Testis (tissue), 3 donors: ENCODE results near the gene YBX2. TPM values are rescaled to one million over a fixed set of nuclear protein-coding genes. Genes with fewer than 3 reads are reported as not detected.
"Not testable (repeated sequence)": the region's sequence is repeated elsewhere in the genome, so short reads cannot be mapped to it uniquely, and the experiment has no call there.

ENCODE experiments used
- DNase-seq: peaks from one replicate; pipeline ENCODE4 v3.0.0-alpha.2; 2019
- H3K27ac ChIP-seq, 2 donors: fragments of 200-600 bp; sonication (generic); one replicate each; pipeline ENCODE4 v1.5.1; 2019
- H3K27me3 ChIP-seq: fragments of 200-600 bp; sonication (generic); one replicate; pipeline ENCODE4 v1.5.1; 2019
- H3K36me3 ChIP-seq: fragments of 200-600 bp; sonication (generic); one replicate; pipeline ENCODE4 v1.5.1; 2017; ENCODE audit warnings: low read depth; ENCODE audit errors: missing control alignments
- H3K4me1 ChIP-seq: fragments of 200-600 bp; sonication (generic); one replicate; pipeline ENCODE4 v1.5.1; 2019
- H3K4me3 ChIP-seq, 2 donors: fragments of 200-600 bp; sonication (generic); one replicate each; pipeline ENCODE4 v1.5.1; 2017 to 2019
- H3K9me3 ChIP-seq: fragments of 200-600 bp; sonication (generic); one replicate; pipeline ENCODE4 v1.5.1; 2017
- POLR2A ChIP-seq: fragments of 450-650 bp; IDR thresholded peaks from one replicate; pipeline ENCODE4 v1.6.1; 2017; ENCODE audit warnings: antibody characterized with exemption, mild to moderate bottlenecking, moderate library complexity
- WGBS, 2 donors: methylation state at CpG; one replicate each; pipeline ENCODE4 v1.1.5; 2018; 5-methylcytosine and 5-hydroxymethylcytosine counted together
- intact Hi-C: fragments of 100-400 bp; cut with DNase I; formaldehyde crosslinking; loops from one replicate; pipeline ENCODE4 v1.15.1; 2023; ENCODE audit warnings: low total_unique reads
- polyA plus RNA-seq: library from polyadenylated mRNA; stranded (reverse); fragments of 350-450 nt; fragmentation: Illumina TruSeq; extraction: RNeasy Lipid Tissue Mini Kit (QIAGEN cat#74804); gene quantifications from one replicate; pipeline ENCODE4 v1.2.3, GENCODE V29; 2014; ENCODE audit warnings: low read depth, low replicate concordance; ENCODE audit not compliant: insufficient read depth
- total RNA-seq, 2 donors: library from RNA; depleted of rRNA; stranded (reverse); fragments of >200 nt; gene quantifications; one replicate each; pipeline ENCODE4 v1.2.3, GENCODE V29; 2016
- TF ChIP-seq, protein P1 (sequence below), 3 experiments: fragments of 450-650 bp in 2 of 3; fragments of 200-600 bp in 1 of 3; sonication (generic) in 1 of 3; IDR thresholded peaks; one replicate each; pipeline ENCODE4 v1.5.1; 2016 to 2019; ENCODE audit warnings: antibody characterized with exemption in 3 of 3, mild to moderate bottlenecking in 2 of 3, moderate library complexity in 1 of 3

The YBX2 gene
- total and polyA plus RNA-seq, 3 donors from 2014 or later = 276 to 1,120 (median 549) TPM

DNA sequence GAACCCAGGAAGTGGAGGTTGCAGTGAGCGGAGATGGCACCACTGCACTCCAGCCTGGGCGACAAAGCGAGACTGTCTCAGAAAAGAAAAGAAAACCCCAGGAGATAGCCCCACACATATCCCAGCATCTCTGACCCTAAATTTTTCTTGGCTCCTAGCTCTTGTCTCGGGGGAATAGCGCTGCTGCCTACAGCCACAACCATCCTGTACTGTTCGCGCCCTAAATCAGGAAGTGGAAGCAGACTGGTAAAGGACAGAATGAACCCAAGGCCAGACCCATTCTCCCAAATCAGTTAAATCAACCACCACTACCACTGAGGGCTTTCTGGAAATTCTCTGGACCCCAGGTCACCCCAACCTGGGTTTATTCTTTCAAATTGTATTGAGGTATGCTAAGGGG, 44.6 kb downstream of the YBX2 start:
- H3K4me3 ChIP-seq = no peak overlapping the region
- intact Hi-C loops = no loop called here
- TF ChIP-seq, protein P1, sequence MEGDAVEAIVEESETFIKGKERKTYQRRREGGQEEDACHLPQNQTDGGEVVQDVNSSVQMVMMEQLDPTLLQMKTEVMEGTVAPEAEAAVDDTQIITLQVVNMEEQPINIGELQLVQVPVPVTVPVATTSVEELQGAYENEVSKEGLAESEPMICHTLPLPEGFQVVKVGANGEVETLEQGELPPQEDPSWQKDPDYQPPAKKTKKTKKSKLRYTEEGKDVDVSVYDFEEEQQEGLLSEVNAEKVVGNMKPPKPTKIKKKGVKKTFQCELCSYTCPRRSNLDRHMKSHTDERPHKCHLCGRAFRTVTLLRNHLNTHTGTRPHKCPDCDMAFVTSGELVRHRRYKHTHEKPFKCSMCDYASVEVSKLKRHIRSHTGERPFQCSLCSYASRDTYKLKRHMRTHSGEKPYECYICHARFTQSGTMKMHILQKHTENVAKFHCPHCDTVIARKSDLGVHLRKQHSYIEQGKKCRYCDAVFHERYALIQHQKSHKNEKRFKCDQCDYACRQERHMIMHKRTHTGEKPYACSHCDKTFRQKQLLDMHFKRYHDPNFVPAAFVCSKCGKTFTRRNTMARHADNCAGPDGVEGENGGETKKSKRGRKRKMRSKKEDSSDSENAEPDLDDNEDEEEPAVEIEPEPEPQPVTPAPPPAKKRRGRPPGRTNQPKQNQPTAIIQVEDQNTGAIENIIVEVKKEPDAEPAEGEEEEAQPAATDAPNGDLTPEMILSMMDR (IDR thresholded peaks at IDR 0.05) = no peak
- no peak for TF ChIP-seq POLR2A
- no peak overlapping the region for H3K27ac ChIP-seq
- no peaks in the 10 kb centered on the region for H3K27me3 ChIP-seq
- H3K9me3 ChIP-seq = no peaks in the 10 kb centered on the region
- no peak for DNase-seq
- WGBS, 2 donors = 73 to 84% methylated on average over 7 of the region's 7 CpGs
- H3K36me3 ChIP-seq = no peaks in the 10 kb centered on the region
- H3K4me1 ChIP-seq = peaks cover 26% of the 10 kb centered on the region

DNA sequence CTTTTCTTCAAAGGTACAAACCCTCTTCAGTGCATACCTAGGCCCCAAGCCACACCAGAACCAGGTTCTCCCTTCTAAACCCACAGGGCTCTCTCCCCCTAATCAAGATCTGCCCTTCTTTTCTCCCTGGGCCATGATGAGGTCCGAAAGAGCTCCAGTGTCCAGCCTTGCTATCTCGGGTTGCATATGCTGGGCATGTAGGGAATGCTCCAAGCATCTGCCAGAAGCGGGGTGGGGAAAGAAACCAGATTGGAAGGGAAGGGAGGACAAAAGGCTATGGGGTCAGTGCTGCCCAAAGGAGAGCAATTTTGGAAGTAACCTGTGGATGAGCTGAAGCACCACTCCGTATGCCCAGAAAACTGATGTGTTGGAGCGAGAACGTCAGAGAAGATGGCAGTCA, 45.2 kb downstream of the YBX2 start:
- Histone ChIP-seq H3K4me1 (peaks cover 26% of the 10 kb centered on the region), H3K36me3 (no peaks in the 10 kb centered on the region), H3K27me3 (no peaks in the 10 kb centered on the region), H3K9me3 (no peaks in the 10 kb centered on the region), H3K4me3 (no peak overlapping the region), H3K27ac (no peak overlapping the region)
- no peak for TF ChIP-seq POLR2A
- TF ChIP-seq, protein P1 (IDR thresholded peaks at IDR 0.05) = no peak
- DNase-seq = no peak
- intact Hi-C loops = no loop called here
- 80 to 81% methylated on average over 6 of the region's 6 CpGs for WGBS, 2 donors

DNA sequence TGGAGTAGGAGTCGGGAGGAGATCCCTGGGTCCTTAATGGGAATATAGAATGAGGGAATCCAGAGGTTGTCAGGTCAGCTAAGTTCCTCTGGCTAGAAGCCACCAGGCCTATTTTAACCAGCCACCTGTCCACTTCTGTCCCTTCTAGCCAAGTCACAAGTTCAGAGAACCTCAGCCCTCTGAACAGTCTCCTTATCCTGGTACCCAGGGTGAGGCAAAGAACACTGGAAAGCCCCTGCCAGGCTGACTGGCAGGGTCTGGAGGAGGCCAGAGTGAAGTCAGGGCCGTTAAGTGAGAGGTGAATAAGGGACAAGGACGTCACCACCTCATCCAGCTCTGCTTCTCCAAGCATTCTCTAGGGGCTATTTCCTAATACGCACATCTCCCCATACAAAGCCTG, 45.6 kb downstream of the YBX2 start:
- 57 to 67% methylated on average over 4 of the region's 4 CpGs for WGBS, 2 donors
- intact Hi-C loops = no loop called here

DNA sequence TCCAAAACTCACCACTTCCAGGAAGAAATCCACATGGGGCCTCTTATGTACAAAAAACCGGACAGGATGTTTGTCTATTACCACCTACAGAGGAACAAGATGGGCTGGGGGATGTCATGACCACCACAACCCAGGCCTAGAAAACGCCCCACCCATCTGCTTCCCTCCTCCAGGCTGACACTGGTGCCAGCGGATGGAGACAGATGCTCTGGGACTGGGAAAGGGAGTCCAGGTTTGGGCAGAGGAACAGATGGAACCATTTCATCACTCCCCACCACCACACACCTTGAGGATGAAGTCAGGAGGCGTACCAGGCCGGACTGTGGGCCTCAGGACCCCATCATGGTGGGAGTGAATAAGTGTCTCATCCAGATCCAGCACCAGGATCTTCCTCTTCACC, 47.7 kb downstream of the YBX2 start:
- no peak for DNase-seq
- intact Hi-C loops = no loop called here
- H3K36me3 ChIP-seq = no peaks in the 10 kb centered on the region
- WGBS, 2 donors = 82 to 93% methylated on average over 5 of the region's 5 CpGs
- H3K4me3 ChIP-seq = no peak overlapping the region
- peaks cover 19% of the 10 kb centered on the region for H3K4me1 ChIP-seq
- H3K27ac ChIP-seq = no peak overlapping the region
- TF ChIP-seq, protein P1 (IDR thresholded peaks at IDR 0.05) = no peak
- TF ChIP-seq POLR2A = no peak
- no peaks in the 10 kb centered on the region for H3K9me3 ChIP-seq
- H3K27me3 ChIP-seq = no peaks in the 10 kb centered on the region

More for the DNA sequence above, 45.6 kb downstream of the YBX2 start:
- Histone ChIP-seq H3K27me3 (no peaks in the 10 kb centered on the region), H3K36me3 (no peaks in the 10 kb centered on the region), H3K4me1 (peaks cover 28% of the 10 kb centered on the region), H3K27ac (no peak overlapping the region), H3K4me3 (no peak overlapping the region), H3K9me3 (no peaks in the 10 kb centered on the region)
- TF ChIP-seq, protein P1 (IDR thresholded peaks at IDR 0.05) = no peak
- no peak for TF ChIP-seq POLR2A
- no peak for DNase-seq

DNA sequence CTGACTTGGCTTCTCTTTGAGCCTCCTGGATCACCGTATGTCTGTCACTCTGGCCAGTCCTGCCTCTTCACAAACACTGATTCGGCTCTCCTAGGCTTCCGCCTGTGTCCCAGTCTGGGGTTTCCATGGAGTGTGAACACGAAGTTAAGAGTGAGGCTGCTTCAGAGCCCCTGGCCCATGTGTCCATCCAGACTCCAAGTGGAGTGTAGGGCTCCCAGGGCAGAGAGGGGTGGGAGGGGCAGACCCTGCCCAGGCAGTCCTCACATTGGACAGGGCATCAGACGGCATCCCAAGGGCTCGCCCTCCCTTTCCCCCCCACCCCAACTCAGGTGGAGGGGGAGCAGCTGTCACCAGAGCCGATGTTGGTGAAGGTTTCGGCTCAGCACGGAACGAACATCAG, 50.6 kb downstream of the YBX2 start:
- 54 to 65% methylated on average over 9 of the region's 10 CpGs for WGBS, 2 donors

More for the DNA sequence above, 50.6 kb downstream of the YBX2 start:
- intact Hi-C loops, H3K36me3 ChIP-seq, H3K9me3 ChIP-seq, H3K27me3 ChIP-seq, DNase-seq: not testable (repeated sequence)
- peaks cover 21% of the 10 kb centered on the region for H3K4me1 ChIP-seq
- H3K27ac ChIP-seq = peak overlapping the region in 1 of 2 donors; percentile 92
- H3K4me3 ChIP-seq = peak overlapping the region in 1 of 2 donors; percentile 85
